ENCODE data around the gene SDK1.
"Not testable (repeated sequence)": the region's sequence is repeated elsewhere in the genome, so short reads cannot be mapped to it uniquely, and the experiment has no call there.

SDK1 gene

DNA sequence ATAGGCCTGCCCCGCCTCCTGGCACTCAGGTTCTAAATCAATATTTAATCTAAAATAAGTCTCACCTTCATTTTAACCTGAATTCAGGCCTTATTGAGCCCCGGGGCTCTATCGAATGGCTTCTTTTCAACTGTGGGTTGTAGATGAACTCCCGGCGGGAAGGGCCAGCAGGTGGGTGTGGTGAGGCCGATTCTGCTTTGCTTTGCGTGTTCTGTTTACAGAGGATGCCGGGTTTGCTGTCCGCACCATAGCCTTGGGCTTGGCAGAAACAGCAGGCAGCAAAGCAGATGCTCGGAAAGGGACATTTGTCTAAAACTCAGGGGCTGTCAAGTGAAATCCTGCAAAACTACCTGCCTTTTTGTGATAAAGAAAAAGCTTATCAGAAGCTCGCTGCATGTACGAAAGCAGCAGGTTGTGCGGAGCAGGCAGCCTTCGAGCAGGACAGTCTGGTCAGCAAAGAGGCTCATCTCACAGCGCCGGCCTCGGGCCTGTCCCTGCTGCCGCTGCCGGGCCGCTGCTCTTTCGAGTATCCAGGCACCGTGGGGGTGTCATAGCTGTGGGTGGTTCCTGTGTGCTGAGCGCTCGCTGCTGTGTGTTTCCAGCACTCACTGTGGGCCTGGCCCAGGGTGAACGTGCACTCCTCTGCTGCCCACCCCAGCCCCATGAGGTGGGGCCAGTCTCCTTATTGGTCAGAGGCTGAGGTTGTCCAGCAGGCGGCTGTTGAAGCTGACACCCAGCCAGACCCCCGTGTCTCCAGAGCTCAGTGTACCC lies 946.2 kb downstream of the SDK1 start:
- TF ChIP-seq, protein P1, sequence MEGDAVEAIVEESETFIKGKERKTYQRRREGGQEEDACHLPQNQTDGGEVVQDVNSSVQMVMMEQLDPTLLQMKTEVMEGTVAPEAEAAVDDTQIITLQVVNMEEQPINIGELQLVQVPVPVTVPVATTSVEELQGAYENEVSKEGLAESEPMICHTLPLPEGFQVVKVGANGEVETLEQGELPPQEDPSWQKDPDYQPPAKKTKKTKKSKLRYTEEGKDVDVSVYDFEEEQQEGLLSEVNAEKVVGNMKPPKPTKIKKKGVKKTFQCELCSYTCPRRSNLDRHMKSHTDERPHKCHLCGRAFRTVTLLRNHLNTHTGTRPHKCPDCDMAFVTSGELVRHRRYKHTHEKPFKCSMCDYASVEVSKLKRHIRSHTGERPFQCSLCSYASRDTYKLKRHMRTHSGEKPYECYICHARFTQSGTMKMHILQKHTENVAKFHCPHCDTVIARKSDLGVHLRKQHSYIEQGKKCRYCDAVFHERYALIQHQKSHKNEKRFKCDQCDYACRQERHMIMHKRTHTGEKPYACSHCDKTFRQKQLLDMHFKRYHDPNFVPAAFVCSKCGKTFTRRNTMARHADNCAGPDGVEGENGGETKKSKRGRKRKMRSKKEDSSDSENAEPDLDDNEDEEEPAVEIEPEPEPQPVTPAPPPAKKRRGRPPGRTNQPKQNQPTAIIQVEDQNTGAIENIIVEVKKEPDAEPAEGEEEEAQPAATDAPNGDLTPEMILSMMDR (conservative IDR thresholded peaks at IDR 0.05; ENCODE audit: low read depth, low read length), result no peak
- H3K4me3 ChIP-seq (ENCODE audit: low read depth, low read length), result no peak overlapping the region
- DNase-seq (ENCODE audit: low read depth), result no peak

DNA sequence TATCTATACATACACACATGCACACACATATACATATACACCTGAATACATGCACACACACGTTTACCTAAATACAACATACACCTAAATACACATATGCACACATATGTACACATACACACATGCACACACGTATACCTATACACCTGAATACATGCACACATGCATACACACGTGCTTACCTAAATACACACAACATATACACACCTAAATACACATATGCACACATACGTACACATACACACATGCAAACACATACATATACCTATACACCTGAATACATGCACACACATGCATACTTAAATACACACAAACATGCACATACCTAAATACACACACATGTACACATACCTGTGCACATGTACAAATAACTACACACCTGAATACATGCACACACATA lies 947.2 kb downstream of the SDK1 start:
- TF ChIP-seq, protein P1 (conservative IDR thresholded peaks at IDR 0.05; ENCODE audit: low read depth, low read length), result no peak
- no peak for DNase-seq (ENCODE audit: low read depth)
- no peak overlapping the region for H3K4me3 ChIP-seq (ENCODE audit: low read depth, low read length)

DNA sequence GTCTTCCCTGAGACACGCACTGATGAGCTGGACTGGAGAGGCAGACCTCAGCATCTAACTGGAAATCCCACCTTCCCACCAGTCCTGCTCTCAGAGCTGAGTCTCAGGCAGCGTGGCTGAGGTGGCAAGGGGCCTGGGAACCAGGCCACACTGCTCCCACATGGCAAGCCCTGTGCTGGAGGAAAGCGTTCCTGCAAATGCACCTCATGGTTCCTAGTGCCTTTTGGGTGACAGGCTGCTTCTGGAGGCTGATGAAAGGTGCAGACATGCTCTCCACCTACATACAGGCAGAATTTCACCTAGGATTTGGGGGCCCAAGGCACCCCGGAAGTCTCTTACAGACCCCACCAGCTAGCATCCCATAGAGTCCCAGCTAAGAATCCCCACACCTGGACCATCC lies 948.2 kb downstream of the SDK1 start:
- H3K4me3 ChIP-seq (ENCODE audit: low read depth, low read length), result no peak overlapping the region
- no peak for DNase-seq (ENCODE audit: low read depth)
- TF ChIP-seq, protein P1 (conservative IDR thresholded peaks at IDR 0.05; ENCODE audit: low read depth, low read length), result no peak

DNA sequence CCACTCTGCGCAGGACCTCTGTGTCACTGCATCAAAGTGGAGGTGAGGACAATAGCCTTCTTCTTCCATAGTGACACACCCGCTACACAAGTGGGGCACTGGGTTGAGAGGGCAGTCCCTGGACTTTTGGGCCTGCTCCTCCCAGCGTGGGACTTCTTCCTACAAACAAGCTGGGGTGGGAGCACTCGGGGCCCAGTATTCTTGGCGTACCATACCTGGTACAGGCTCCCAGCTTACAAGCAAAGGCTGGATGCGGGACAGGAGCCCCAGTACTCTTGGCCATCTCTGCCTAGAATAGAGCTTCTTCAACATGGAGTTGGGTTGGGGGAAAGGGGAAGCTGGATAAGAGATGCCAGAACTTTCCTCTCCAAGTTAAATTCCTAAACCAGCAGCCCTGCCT lies 954.3 kb downstream of the SDK1 start:
- no peak for DNase-seq (ENCODE audit: low read depth)
- TF ChIP-seq, protein P1 (conservative IDR thresholded peaks at IDR 0.05; ENCODE audit: low read depth, low read length), result no peak
- no peak overlapping the region for H3K4me3 ChIP-seq (ENCODE audit: low read depth, low read length)

DNA sequence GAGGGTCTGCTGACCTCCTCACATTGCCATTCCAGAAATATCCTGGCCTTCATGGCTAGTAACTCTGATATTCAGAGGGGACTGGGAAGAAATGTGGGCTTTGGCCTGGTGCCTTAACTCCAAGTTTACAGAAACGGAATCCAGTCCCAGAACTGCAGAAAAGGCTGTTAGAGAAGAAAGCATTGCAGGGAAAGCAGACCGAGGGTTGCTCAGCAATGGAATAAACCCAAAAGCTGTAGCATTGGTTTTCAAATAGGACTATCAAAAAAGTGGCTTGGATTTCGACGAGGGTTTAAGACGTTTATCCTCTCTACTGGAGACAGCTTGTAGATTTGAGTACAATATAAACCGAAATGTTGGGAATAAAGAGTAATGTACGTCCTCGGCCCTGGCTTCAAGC lies 955.2 kb downstream of the SDK1 start:
- DNase-seq (ENCODE audit: low read depth), result no peak
- no peak overlapping the region for H3K4me3 ChIP-seq (ENCODE audit: low read depth, low read length)
- TF ChIP-seq, protein P1 (conservative IDR thresholded peaks at IDR 0.05; ENCODE audit: low read depth, low read length), result no peak

DNA sequence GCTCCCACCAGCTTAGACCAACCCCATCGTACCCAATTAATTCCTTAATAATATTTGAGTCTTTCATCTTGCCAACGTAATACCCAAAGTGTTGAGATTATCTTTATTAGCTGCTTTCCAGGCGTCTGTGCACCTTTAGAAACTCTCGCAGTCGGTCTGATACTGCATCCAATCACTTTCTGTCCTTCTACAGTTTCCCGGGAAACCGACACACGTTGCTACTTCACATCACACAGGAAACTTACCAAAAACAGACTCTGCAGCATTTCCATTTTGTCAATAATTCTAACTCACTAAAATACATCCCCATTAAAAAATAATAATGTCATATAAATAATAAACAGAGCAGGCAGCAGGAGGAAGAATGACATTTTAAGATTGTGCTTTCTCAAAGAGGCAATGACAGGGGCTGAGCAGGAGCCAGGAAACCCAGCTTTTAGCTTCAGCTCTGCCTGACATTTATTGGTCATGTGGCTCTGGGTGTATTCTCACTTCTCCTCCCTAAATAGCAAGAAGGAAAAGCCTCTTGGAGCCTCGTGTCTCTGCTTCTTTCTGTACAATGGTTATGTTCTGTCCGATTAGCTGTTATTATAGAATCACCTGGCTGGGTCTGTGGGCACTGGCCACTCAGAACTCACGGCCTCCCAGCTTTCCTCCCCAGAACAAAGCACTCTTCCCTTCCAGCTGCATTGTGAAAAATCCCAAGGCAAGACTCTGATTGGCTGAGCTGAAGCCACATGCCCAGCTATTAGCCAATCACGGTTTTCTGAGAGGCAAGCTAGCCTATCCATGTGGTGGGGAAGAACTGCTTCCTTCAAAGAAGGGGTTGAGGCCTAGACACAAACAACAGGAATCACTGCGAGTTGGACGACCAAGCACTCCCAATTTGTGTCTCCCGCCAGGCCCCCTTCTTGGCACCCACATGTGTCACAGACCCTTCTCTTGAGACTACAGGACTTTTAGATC lies 956.4 kb downstream of the SDK1 start:
- TF ChIP-seq, protein P1 (conservative IDR thresholded peaks at IDR 0.05; ENCODE audit: low read depth, low read length), result no peak

DNA sequence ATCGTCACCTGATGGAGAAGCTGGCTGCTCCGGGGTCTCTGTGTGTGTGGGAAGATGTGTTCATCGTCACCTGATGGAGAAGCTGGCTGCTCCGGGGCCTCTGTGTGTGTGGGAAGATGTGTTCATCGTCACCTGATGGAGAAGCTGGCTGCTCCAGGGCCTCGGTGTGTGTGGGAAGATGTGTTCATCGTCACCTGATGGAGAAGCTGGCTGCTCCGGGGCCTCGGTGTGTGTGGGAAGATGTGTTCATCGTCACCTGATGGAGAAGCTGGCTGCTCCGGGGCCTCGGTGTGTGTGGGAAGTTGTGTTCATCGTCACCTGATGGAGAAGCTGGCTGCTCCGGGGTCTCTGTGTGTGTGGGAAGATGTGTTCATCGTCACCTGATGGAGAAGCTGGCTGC lies 959.1 kb downstream of the SDK1 start:
- not testable (repeated sequence) for H3K4me3 ChIP-seq (ENCODE audit: low read depth, low read length)

More for the DNA sequence above, 956.4 kb downstream of the SDK1 start:
- no peak for DNase-seq (ENCODE audit: low read depth)
- no peak overlapping the region for H3K4me3 ChIP-seq (ENCODE audit: low read depth, low read length)

More for the DNA sequence above, 959.1 kb downstream of the SDK1 start:
- DNase-seq (ENCODE audit: low read depth), result not testable (repeated sequence)

Measured in choroid plexus epithelial cell (primary cell).